MM.1S (cell line): ENCODE data around the gene SLC4A4.

Experiments
- EZH2phosphoT487 ChIP-seq: fragments of 300-600 bp; sonication (generic); IDR thresholded peaks from 2 replicates; pipeline ENCODE4 v1.6.1; 2018; ENCODE audit warnings: antibody characterized with exemption, low read length
- TF ChIP-seq, protein P1 (sequence below): fragments of 300-600 bp; sonication (generic); IDR thresholded peaks from 2 replicates; pipeline ENCODE4 v1.5.1; 2016; ENCODE audit warnings: antibody characterized with exemption, low read length, mixed read lengths

DNA sequence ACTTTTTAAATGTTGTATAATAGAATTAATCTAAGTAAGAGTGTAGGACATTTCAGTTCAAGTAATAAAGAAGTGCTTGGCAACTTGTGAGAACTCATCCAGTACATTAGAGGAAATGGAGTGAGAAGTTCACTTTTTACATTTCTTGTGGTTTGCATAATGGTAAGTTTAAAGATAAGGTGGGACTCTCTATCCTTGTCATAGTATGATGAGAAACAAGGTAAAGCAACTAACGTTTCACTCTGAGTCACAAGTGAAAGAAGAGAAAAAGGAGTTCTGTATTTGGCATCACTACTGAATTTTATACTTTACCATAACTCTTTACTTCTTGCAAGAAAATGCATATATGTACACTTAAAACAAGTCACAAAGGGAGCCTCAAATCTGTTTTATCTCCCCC lies 219.4 kb downstream of the SLC4A4 start:
- TF ChIP-seq, protein P1, sequence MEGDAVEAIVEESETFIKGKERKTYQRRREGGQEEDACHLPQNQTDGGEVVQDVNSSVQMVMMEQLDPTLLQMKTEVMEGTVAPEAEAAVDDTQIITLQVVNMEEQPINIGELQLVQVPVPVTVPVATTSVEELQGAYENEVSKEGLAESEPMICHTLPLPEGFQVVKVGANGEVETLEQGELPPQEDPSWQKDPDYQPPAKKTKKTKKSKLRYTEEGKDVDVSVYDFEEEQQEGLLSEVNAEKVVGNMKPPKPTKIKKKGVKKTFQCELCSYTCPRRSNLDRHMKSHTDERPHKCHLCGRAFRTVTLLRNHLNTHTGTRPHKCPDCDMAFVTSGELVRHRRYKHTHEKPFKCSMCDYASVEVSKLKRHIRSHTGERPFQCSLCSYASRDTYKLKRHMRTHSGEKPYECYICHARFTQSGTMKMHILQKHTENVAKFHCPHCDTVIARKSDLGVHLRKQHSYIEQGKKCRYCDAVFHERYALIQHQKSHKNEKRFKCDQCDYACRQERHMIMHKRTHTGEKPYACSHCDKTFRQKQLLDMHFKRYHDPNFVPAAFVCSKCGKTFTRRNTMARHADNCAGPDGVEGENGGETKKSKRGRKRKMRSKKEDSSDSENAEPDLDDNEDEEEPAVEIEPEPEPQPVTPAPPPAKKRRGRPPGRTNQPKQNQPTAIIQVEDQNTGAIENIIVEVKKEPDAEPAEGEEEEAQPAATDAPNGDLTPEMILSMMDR: no peak
- TF ChIP-seq EZH2phosphoT487: no peak
